Stimulated activated naive CD8-positive, alpha-beta T cell treated with anti-CD3 and anti-CD28 coated beads, Interleukin-15, amount 100 ng/mL, for 72 hours (primary cell): ENCODE data around the gene ABCB11.

ENCODE experiments used
- ATAC-seq: fragments of 150-1000 bp; cut with Tn5 transposase; 2 replicates; pipeline ENCODE4 v1.10.0; 2021; ENCODE audit warnings: mild to moderate bottlenecking, moderate library complexity
- DNase-seq, 2 donors: peaks; one replicate each; pipeline ENCODE4 v3.0.0; 2021 to 2022
- H3K27ac Mint-ChIP-seq, 2 donors: one replicate each; pipeline ENCODE4 v1.8.0; 2022; ENCODE audit warnings: mild to moderate bottlenecking in 2 of 2, mixed read lengths in 2 of 2, moderate library complexity in 2 of 2
- H3K27me3 Mint-ChIP-seq: one replicate; pipeline ENCODE4 v1.8.0; 2022; ENCODE audit warnings: mixed read lengths
- H3K4me1 Mint-ChIP-seq: one replicate; pipeline ENCODE4 v1.8.0; 2022; ENCODE audit warnings: mild to moderate bottlenecking, mixed read lengths
- H3K4me3 Mint-ChIP-seq, 2 donors: one replicate each; pipeline ENCODE4 v1.8.0; 2022; ENCODE audit warnings: mild to moderate bottlenecking in 2 of 2, mixed read lengths in 2 of 2, moderate library complexity in 1 of 2
- H3K9me3 Mint-ChIP-seq, 2 donors: one replicate each; pipeline ENCODE4 v1.8.0; 2022; ENCODE audit warnings: mixed read lengths in 2 of 2

The ABCB11 gene

GRCh38 chr2:168915441-168916330 is 115.4 kb downstream of the ABCB11 start:
- DNase-seq (no peak), ATAC-seq (peak; percentile 71)
- H3K27me3 Mint-ChIP-seq, result peaks cover 41% of the 10 kb centered on the region
- H3K4me3 Mint-ChIP-seq, result no peak overlapping the region
- no peak overlapping the region for H3K27ac Mint-ChIP-seq
- peaks cover 16% of the 10 kb centered on the region for H3K4me1 Mint-ChIP-seq
- peaks cover 0 to 7% of the 10 kb centered on the region in 2 donors for H3K9me3 Mint-ChIP-seq

GRCh38 chr2:168913495-168913894 is 117.6 kb downstream of the ABCB11 start:
- no peak overlapping the region for H3K27ac Mint-ChIP-seq
- DNase-seq (no peak), ATAC-seq (no peak)
- H3K9me3 Mint-ChIP-seq, result peaks cover 0 to 7% of the 10 kb centered on the region in 2 donors
- no peak overlapping the region for H3K4me3 Mint-ChIP-seq
- peaks cover 11% of the 10 kb centered on the region for H3K4me1 Mint-ChIP-seq
- peaks cover 45% of the 10 kb centered on the region for H3K27me3 Mint-ChIP-seq

- peak; percentile 49 for ATAC-seq
- peaks cover 39% of the 10 kb centered on the region for H3K27me3 Mint-ChIP-seq
- H3K9me3 Mint-ChIP-seq, result peaks cover 0 to 7% of the 10 kb centered on the region in 2 donors
- H3K4me3 Mint-ChIP-seq, result peak overlapping the region; percentile 54 to 62
- DNase-seq, result no peak
- H3K27ac Mint-ChIP-seq, result peak overlapping the region in 1 of 2 donors; percentile 63
- H3K4me1 Mint-ChIP-seq, result peaks cover 11% of the 10 kb centered on the region
Observed at GRCh38 chr2:168912901-168913369, 118.2 kb downstream of the ABCB11 start.

- peaks cover 11% of the 10 kb centered on the region for H3K4me1 Mint-ChIP-seq
- H3K27me3 Mint-ChIP-seq, result peaks cover 38% of the 10 kb centered on the region
- DNase-seq (no peak), ATAC-seq (no peak)
- peak overlapping the region; percentile 54 to 62 for H3K4me3 Mint-ChIP-seq
- H3K27ac Mint-ChIP-seq, result peak overlapping the region in 1 of 2 donors; percentile 44
- H3K9me3 Mint-ChIP-seq, result peaks cover 0 to 7% of the 10 kb centered on the region in 2 donors
Observed at GRCh38 chr2:168912466-168912865, 118.7 kb downstream of the ABCB11 start.

GRCh38 chr2:168910330-168910729 is 120.8 kb downstream of the ABCB11 start:
- H3K4me3 Mint-ChIP-seq, result no peak overlapping the region
- peaks cover 38% of the 10 kb centered on the region for H3K27me3 Mint-ChIP-seq

GRCh38 chr2:168907940-168908662 is 123.0 kb downstream of the ABCB11 start:
- H3K4me3 Mint-ChIP-seq, result no peak overlapping the region
- H3K27me3 Mint-ChIP-seq, result peaks cover 26% of the 10 kb centered on the region
- ATAC-seq, result no peak
- peaks cover 5% of the 10 kb centered on the region for H3K4me1 Mint-ChIP-seq
- H3K27ac Mint-ChIP-seq, result no peak overlapping the region
- no peaks in the 10 kb centered on the region for H3K9me3 Mint-ChIP-seq
- DNase-seq, result no peak

More at GRCh38 chr2:168910330-168910729, 120.8 kb downstream of the ABCB11 start:
- DNase-seq (no peak), ATAC-seq (no peak)
- Mint-ChIP-seq H3K27ac (no peak overlapping the region), H3K9me3 (peaks cover 0 to 7% of the 10 kb centered on the region in 2 donors), H3K4me1 (peaks cover 5% of the 10 kb centered on the region)

GRCh38 chr2:168904358-168904757 is 126.8 kb downstream of the ABCB11 start:
- no peaks in the 10 kb centered on the region for H3K27me3 Mint-ChIP-seq
- H3K4me3 Mint-ChIP-seq, result no peak overlapping the region
- no peaks in the 10 kb centered on the region for H3K9me3 Mint-ChIP-seq
- ATAC-seq, result no peak
- H3K4me1 Mint-ChIP-seq, result no peaks in the 10 kb centered on the region
- DNase-seq, result no peak
- H3K27ac Mint-ChIP-seq, result no peak overlapping the region

GRCh38 chr2:168903888-168904287 is 127.2 kb downstream of the ABCB11 start:
- Mint-ChIP-seq H3K9me3 (no peaks in the 10 kb centered on the region), H3K4me3 (no peak overlapping the region), H3K4me1 (no peaks in the 10 kb centered on the region), H3K27ac (no peak overlapping the region), H3K27me3 (no peaks in the 10 kb centered on the region)
- no peak for ATAC-seq
- no peak for DNase-seq

- DNase-seq, result no peak
- no peak within 1 kb of the TSS for H3K27ac Mint-ChIP-seq
- H3K4me1 Mint-ChIP-seq, result no peaks in the 10 kb centered on the region
- no peak for ATAC-seq
- H3K27me3 Mint-ChIP-seq, result no peaks in the 10 kb centered on the region
- H3K9me3 Mint-ChIP-seq, result no peaks in the 10 kb centered on the region
- no peak within 1 kb of the TSS for H3K4me3 Mint-ChIP-seq
Observed at GRCh38 chr2:168901003-168901402, 130.1 kb downstream of the ABCB11 start, which contains the start of gene G6PC2. Gene G6PC2 (plus strand): TSS chr2:168901291. CDS start chr2:168901332, 41 bp downstream.

- no peaks in the 10 kb centered on the region for H3K9me3 Mint-ChIP-seq
- H3K27me3 Mint-ChIP-seq, result peaks cover 27% of the 10 kb centered on the region
Observed at GRCh38 chr2:168897449-168897848, 133.7 kb downstream of the ABCB11 start.

GRCh38 chr2:168896783-168897182 is 134.3 kb downstream of the ABCB11 start:
- no peak overlapping the region for H3K4me3 Mint-ChIP-seq
- no peaks in the 10 kb centered on the region for H3K9me3 Mint-ChIP-seq
- no peak overlapping the region for H3K27ac Mint-ChIP-seq
- peaks cover 27% of the 10 kb centered on the region for H3K27me3 Mint-ChIP-seq
- no peaks in the 10 kb centered on the region for H3K4me1 Mint-ChIP-seq
- DNase-seq (no peak), ATAC-seq (no peak)

More at GRCh38 chr2:168897449-168897848, 133.7 kb downstream of the ABCB11 start:
- DNase-seq (no peak), ATAC-seq (no peak)
- no peak overlapping the region for H3K27ac Mint-ChIP-seq
- H3K4me3 Mint-ChIP-seq, result no peak overlapping the region
- no peaks in the 10 kb centered on the region for H3K4me1 Mint-ChIP-seq

- H3K4me3 Mint-ChIP-seq, result no peak overlapping the region
- DNase-seq (no peak), ATAC-seq (no peak)
- no peaks in the 10 kb centered on the region for H3K9me3 Mint-ChIP-seq
- H3K4me1 Mint-ChIP-seq, result peaks cover 2% of the 10 kb centered on the region
- H3K27me3 Mint-ChIP-seq, result peaks cover 27% of the 10 kb centered on the region
- no peak overlapping the region for H3K27ac Mint-ChIP-seq
Observed at GRCh38 chr2:168895771-168896170, 135.4 kb downstream of the ABCB11 start.

- no peak overlapping the region for H3K4me3 Mint-ChIP-seq
- H3K27ac Mint-ChIP-seq, result no peak overlapping the region
- peaks cover 27% of the 10 kb centered on the region for H3K27me3 Mint-ChIP-seq
- no peaks in the 10 kb centered on the region for H3K9me3 Mint-ChIP-seq
- no peak for ATAC-seq
- DNase-seq, result no peak
- H3K4me1 Mint-ChIP-seq, result peaks cover 6% of the 10 kb centered on the region
Observed at GRCh38 chr2:168894720-168895119, 136.4 kb downstream of the ABCB11 start.

- H3K4me1 Mint-ChIP-seq, result peaks cover 6% of the 10 kb centered on the region
- no peaks in the 10 kb centered on the region for H3K9me3 Mint-ChIP-seq
- ATAC-seq, result no peak
- no peak overlapping the region for H3K27ac Mint-ChIP-seq
- no peak for DNase-seq
- H3K27me3 Mint-ChIP-seq, result peaks cover 27% of the 10 kb centered on the region
- no peak overlapping the region for H3K4me3 Mint-ChIP-seq
Observed at GRCh38 chr2:168894101-168894500, 137.0 kb downstream of the ABCB11 start.

GRCh38 chr2:168892327-168892726 is 138.8 kb downstream of the ABCB11 start:
- peaks cover 27% of the 10 kb centered on the region for H3K27me3 Mint-ChIP-seq

More at GRCh38 chr2:168892327-168892726, 138.8 kb downstream of the ABCB11 start:
- no peaks in the 10 kb centered on the region for H3K9me3 Mint-ChIP-seq
- H3K27ac Mint-ChIP-seq, result no peak overlapping the region
- ATAC-seq, result no peak
- peaks cover 6% of the 10 kb centered on the region for H3K4me1 Mint-ChIP-seq
- no peak for DNase-seq
- no peak overlapping the region for H3K4me3 Mint-ChIP-seq
